H9 (cell line): ENCODE results near the gene ARID5A. TPM values are rescaled to one million over a fixed set of nuclear protein-coding genes. Genes with fewer than 3 reads are reported as not detected.

ENCODE experiments used
- DNase-seq: peaks from one replicate; pipeline ENCODE4 v3.0.0-alpha.2; 2017
- H2AFZ ChIP-seq: one replicate; pipeline ENCODE4 v1.6.1; 2013; ENCODE audit warnings: mild to moderate bottlenecking, low read length, control low read depth, moderate library complexity
- H2AK5ac ChIP-seq: 2 replicates; pipeline ENCODE4 v1.6.1; 2013; ENCODE audit warnings: low read length, control low read depth, mixed read lengths; ENCODE audit not compliant: insufficient read length
- H2BK120ac ChIP-seq: one replicate; pipeline ENCODE4 v1.6.1; 2013; ENCODE audit warnings: low read depth, mild to moderate bottlenecking, low read length, control low read depth, inconsistent platforms; ENCODE audit not compliant: poor library complexity, severe bottlenecking
- H2BK12ac ChIP-seq: 2 replicates; pipeline ENCODE4 v1.6.1; 2013; ENCODE audit warnings: low read length, control low read depth, mixed read lengths, low read depth; ENCODE audit not compliant: insufficient read length
- H2BK15ac ChIP-seq: 2 replicates; pipeline ENCODE4 v1.6.1; 2013; ENCODE audit warnings: low read depth, low read length, control low read depth
- H2BK20ac ChIP-seq: one replicate; pipeline ENCODE4 v1.6.1; 2013; ENCODE audit warnings: low read depth, mild to moderate bottlenecking, low read length, control low read depth, inconsistent platforms; ENCODE audit not compliant: poor library complexity, severe bottlenecking
- H2BK5ac ChIP-seq: 2 replicates; pipeline ENCODE4 v1.6.1; 2013; ENCODE audit warnings: low read length, control low read depth, mixed read lengths; ENCODE audit not compliant: insufficient read length
- H3K14ac ChIP-seq: 2 replicates; pipeline ENCODE4 v1.6.1; 2013; ENCODE audit warnings: low read length, control low read depth; ENCODE audit not compliant: insufficient read depth
- H3K18ac ChIP-seq: 2 replicates; pipeline ENCODE4 v1.6.1; 2013; ENCODE audit warnings: low read depth, mild to moderate bottlenecking, mixed read lengths, low read length, control low read depth; ENCODE audit not compliant: insufficient read length
- H3K23ac ChIP-seq: 2 replicates; pipeline ENCODE4 v1.6.1; 2013; ENCODE audit warnings: low read length, control low read depth, mixed read lengths, low read depth; ENCODE audit not compliant: insufficient read length
- H3K23me2 ChIP-seq: 2 replicates; pipeline ENCODE4 v1.6.1; 2013; ENCODE audit warnings: low read depth, mild to moderate bottlenecking, mixed read lengths, low read length, control low read depth; ENCODE audit not compliant: insufficient read length, poor library complexity, severe bottlenecking
- H3K27ac ChIP-seq: 2 replicates; pipeline ENCODE4 v1.5.1; 2013; ENCODE audit warnings: low read length, control low read depth, mixed read lengths, low read depth; ENCODE audit not compliant: insufficient read length
- H3K27me3 ChIP-seq: 2 replicates; pipeline ENCODE4 v1.6.1; 2013; ENCODE audit warnings: low read length, control low read depth, inconsistent platforms; ENCODE audit not compliant: insufficient read depth
- H3K4ac ChIP-seq: 2 replicates; pipeline ENCODE4 v1.6.1; 2013; ENCODE audit warnings: low read depth, mild to moderate bottlenecking, control low read depth, inconsistent platforms, low read length, moderate library complexity
- H3K4me1 ChIP-seq: 2 replicates; pipeline ENCODE4 v1.6.1; 2013; ENCODE audit warnings: low read length, control low read depth, inconsistent platforms; ENCODE audit not compliant: insufficient read depth
- H3K4me2 ChIP-seq: 2 replicates; pipeline ENCODE4 v1.6.1; 2013; ENCODE audit warnings: low read length, control low read depth, mixed read lengths; ENCODE audit not compliant: insufficient read length, insufficient read depth
- H3K56ac ChIP-seq: 2 replicates; pipeline ENCODE4 v1.6.1; 2013; ENCODE audit warnings: low read depth, mild to moderate bottlenecking, mixed read lengths, low read length, control low read depth; ENCODE audit not compliant: insufficient read length
- H3K79me1 ChIP-seq: 2 replicates; pipeline ENCODE4 v1.6.1; 2013; ENCODE audit warnings: low read depth, mild to moderate bottlenecking, moderate library complexity, low read length, control low read depth, inconsistent platforms; ENCODE audit not compliant: insufficient read depth, poor library complexity, severe bottlenecking
- H3K79me2 ChIP-seq: 2 replicates; pipeline ENCODE4 v1.6.1; 2013; ENCODE audit warnings: low read length, control low read depth, inconsistent platforms; ENCODE audit not compliant: insufficient read depth
- H3K9ac ChIP-seq: 2 replicates; pipeline ENCODE4 v1.6.1; 2013; ENCODE audit warnings: low read length, control low read depth, mixed read lengths; ENCODE audit not compliant: insufficient read length; ENCODE audit errors: extremely low read depth
- H3K9me3 ChIP-seq: one replicate; pipeline ENCODE4 v1.6.1; 2013; ENCODE audit warnings: low read depth, low read length, inconsistent platforms; ENCODE audit not compliant: control insufficient read depth
- H3T11ph ChIP-seq: one replicate; pipeline ENCODE4 v1.6.1; 2013; ENCODE audit warnings: mild to moderate bottlenecking, low read length, control low read depth, inconsistent platforms
- H4K20me1 ChIP-seq: one replicate; pipeline ENCODE4 v1.6.1; 2013; ENCODE audit not compliant: control insufficient read depth, insufficient read length, insufficient read depth
- H4K5ac ChIP-seq: 2 replicates; pipeline ENCODE4 v1.6.1; 2013; ENCODE audit warnings: low read depth, mild to moderate bottlenecking, mixed read lengths, low read length, control low read depth; ENCODE audit not compliant: insufficient read length
- H4K8ac ChIP-seq: replicated peaks from 2 replicates; pipeline ENCODE4 v1.6.1; 2013; ENCODE audit warnings: low read length, control low read depth, mixed read lengths, low read depth; ENCODE audit not compliant: insufficient read length
- H4K91ac ChIP-seq: 2 replicates; pipeline ENCODE4 v1.6.1; 2013; ENCODE audit warnings: low read depth, mild to moderate bottlenecking, moderate library complexity, mixed read lengths, low read length, control low read depth; ENCODE audit not compliant: insufficient read length
- H3K27ac Mint-ChIP-seq, 3 experiments: 2 replicates in 2 of 3; 3 replicates in 1 of 3; pipeline ENCODE4 v1.8.0; 2020 to 2021; ENCODE audit warnings: mixed read lengths in 3 of 3, mild to moderate bottlenecking in 1 of 3, moderate library complexity in 1 of 3
- H3K27me3 Mint-ChIP-seq: 2 replicates; pipeline ENCODE4 v1.8.0; 2021; ENCODE audit warnings: low read depth, mild to moderate bottlenecking, moderate library complexity, mixed read lengths
- H3K36me3 Mint-ChIP-seq, 3 experiments: 2 replicates in 2 of 3; 3 replicates in 1 of 3; pipeline ENCODE4 v1.8.0; 2020 to 2021; ENCODE audit warnings: low read depth in 3 of 3, mixed read lengths in 3 of 3; ENCODE audit not compliant: insufficient read depth in 1 of 3
- H3K4me1 Mint-ChIP-seq, 2 experiments: 2 replicates each; pipeline ENCODE4 v1.8.0; 2020; ENCODE audit warnings: mixed read lengths in 2 of 2
- H3K4me3 Mint-ChIP-seq, 2 experiments: 2 replicates in 1 of 2; 3 replicates in 1 of 2; pipeline ENCODE4 v1.8.0; 2020 to 2021; ENCODE audit warnings: mild to moderate bottlenecking in 2 of 2, mixed read lengths in 2 of 2, moderate library complexity in 1 of 2
- H3K9me3 Mint-ChIP-seq, 2 experiments: 2 replicates in 1 of 2; 3 replicates in 1 of 2; pipeline ENCODE4 v1.8.0; 2020; ENCODE audit warnings: mild to moderate bottlenecking in 2 of 2, mixed read lengths in 2 of 2, moderate library complexity in 1 of 2
- WGBS: extraction: QIAGEN DNeasy Blood & Tissue Kit; methylation state at CpG from one replicate; pipeline ENCODE4 v1.1.7; 2013; ENCODE audit warnings: missing lambda C conversion rate, low lambda C conversion rate, mixed read lengths; ENCODE audit not compliant: insufficient read length; ENCODE audit errors: extremely low coverage; 5-methylcytosine and 5-hydroxymethylcytosine counted together
- total RNA-seq: library from RNA; stranded (reverse); gene quantifications from 2 replicates; pipeline ENCODE4 v1.2.1, GENCODE V29; 2021
- TF ChIP-seq, protein P1 (sequence below): fragments of 200-600 bp; sonication (generic); conservative IDR thresholded peaks from 3 replicates; pipeline ENCODE4 v1.8.0; 2021; ENCODE audit warnings: antibody characterized with exemption, mild to moderate bottlenecking

ARID5A gene
- total RNA-seq, 1 experiment from 2014 or later: 4.5 TPM

DNA sequence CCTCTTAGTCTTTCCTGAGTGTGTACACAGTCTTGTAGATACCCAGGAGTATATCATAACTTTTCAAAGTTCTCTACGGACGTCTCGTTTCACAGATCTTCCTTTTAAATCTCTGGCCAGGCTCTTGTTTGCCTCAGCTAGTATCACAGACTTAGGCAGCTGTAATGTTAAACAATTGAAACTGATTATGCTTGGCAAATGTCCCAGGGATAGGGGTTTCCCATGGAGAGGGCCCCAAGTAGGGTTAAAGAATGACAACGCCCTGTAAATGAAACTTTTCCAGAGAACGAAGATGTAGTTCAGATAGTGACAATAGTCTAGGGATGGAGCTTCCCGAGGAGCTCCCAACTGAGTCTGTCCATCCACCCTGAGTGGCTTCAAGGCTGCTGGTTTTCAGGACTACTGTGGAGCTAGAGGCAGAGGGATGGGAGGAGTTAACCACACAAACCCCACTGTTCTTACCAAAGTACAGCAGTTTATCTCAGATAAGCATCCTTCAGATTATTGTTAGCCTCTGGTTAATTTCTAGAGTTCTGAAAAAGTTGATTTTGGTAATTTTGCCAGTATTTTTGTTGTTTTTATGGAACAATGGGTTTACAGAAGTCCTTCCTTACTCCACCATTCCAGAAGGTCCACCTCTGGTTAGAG, 40.4 kb upstream of the ARID5A start:
- Histone ChIP-seq H4K8ac (no peak overlapping the region), H3T11ph (no peak overlapping the region), H2BK12ac (no peak overlapping the region), H3K18ac (no peak overlapping the region), H3K27ac (no peak overlapping the region), H3K4ac (no peak overlapping the region), H3K4me2 (no peak overlapping the region), H2BK120ac (no peak overlapping the region), H4K91ac (no peak overlapping the region), H4K20me1 (peaks cover 2% of the 10 kb centered on the region), H2AFZ (no peak overlapping the region), H3K79me1 (no peaks in the 10 kb centered on the region), H3K9me3 (no peaks in the 10 kb centered on the region), H3K23me2 (no peaks in the 10 kb centered on the region), H2BK15ac (no peak overlapping the region), H3K9ac (no peak overlapping the region), H4K5ac (no peak overlapping the region), H3K56ac (no peak overlapping the region), H2BK5ac (no peak overlapping the region), H3K23ac (no peak overlapping the region), H3K27me3 (no peaks in the 10 kb centered on the region), H3K14ac (no peak overlapping the region), H3K4me1 (no peaks in the 10 kb centered on the region), H2BK20ac (no peak overlapping the region), H3K79me2 (no peaks in the 10 kb centered on the region), H2AK5ac (no peak overlapping the region)
- DNase-seq: no peak
- Mint-ChIP-seq H3K27me3 (peaks cover 4% of the 10 kb centered on the region), H3K27ac (no peak overlapping the region), H3K36me3 (no peaks in the 10 kb centered on the region; a peak in 1 of 7 replicates), H3K4me3 (no peak overlapping the region), H3K4me1 (peaks cover 10 to 11% of the 10 kb centered on the region in 2 experiments), H3K9me3 (peaks cover 10% of the 10 kb centered on the region in 2 experiments; a peak in 4 of 5 replicates)
- WGBS: no CpG with 5 or more reads among the region's 6 CpGs
- TF ChIP-seq, protein P1, sequence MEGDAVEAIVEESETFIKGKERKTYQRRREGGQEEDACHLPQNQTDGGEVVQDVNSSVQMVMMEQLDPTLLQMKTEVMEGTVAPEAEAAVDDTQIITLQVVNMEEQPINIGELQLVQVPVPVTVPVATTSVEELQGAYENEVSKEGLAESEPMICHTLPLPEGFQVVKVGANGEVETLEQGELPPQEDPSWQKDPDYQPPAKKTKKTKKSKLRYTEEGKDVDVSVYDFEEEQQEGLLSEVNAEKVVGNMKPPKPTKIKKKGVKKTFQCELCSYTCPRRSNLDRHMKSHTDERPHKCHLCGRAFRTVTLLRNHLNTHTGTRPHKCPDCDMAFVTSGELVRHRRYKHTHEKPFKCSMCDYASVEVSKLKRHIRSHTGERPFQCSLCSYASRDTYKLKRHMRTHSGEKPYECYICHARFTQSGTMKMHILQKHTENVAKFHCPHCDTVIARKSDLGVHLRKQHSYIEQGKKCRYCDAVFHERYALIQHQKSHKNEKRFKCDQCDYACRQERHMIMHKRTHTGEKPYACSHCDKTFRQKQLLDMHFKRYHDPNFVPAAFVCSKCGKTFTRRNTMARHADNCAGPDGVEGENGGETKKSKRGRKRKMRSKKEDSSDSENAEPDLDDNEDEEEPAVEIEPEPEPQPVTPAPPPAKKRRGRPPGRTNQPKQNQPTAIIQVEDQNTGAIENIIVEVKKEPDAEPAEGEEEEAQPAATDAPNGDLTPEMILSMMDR: no peak
